ENCODE data around the gene HOXA3. TPM values are rescaled to one million over a fixed set of nuclear protein-coding genes. Genes with fewer than 3 reads are reported as not detected.

HOXA3 gene
- total and polyA plus RNA-seq, 2 of the 8 experiments (the other 6 are each of a cell fraction or from before 2014, with no cell fraction given) = not detected

- TF ChIP-seq CTCF (IDR thresholded peaks at IDR 0.05; ENCODE audit: control extremely low read depth in 1 of 3, insufficient read depth in 1 of 3, low read depth in 1 of 3, low read length in 3 of 3) (no peak), KDM1A (IDR thresholded peaks at IDR 0.05; ENCODE audit: borderline replicate concordance, low read length) (no peak), HDAC6 (IDR thresholded peaks at IDR 0.05; ENCODE audit: low read depth, low read length) (no peak), FOSL1 (IDR thresholded peaks at IDR 0.05; ENCODE audit: insufficient read depth, low read depth, low read length) (no peak), EZH2 (IDR thresholded peaks at IDR 0.05; ENCODE audit: low read depth, low read length, severe bottlenecking) (peak; percentile 80), SP2 (IDR thresholded peaks at IDR 0.05; ENCODE audit: low read length) (no peak), SUZ12 (IDR thresholded peaks at IDR 0.05; ENCODE audit: low read length) (peak; percentile 87)
Measured at GRCh38 chr7:27096768-27097514, 55.4 kb downstream of the HOXA3 start (continued).
